MM.1S (cell line): ENCODE results near the gene FAM131C.

ENCODE experiments used
- EZH2phosphoT487 ChIP-seq: fragments of 300-600 bp; sonication (generic); IDR thresholded peaks from 2 replicates; pipeline ENCODE4 v1.6.1; 2018; ENCODE audit warnings: antibody characterized with exemption, low read length
- TF ChIP-seq, protein P1 (sequence below): fragments of 300-600 bp; sonication (generic); IDR thresholded peaks from 2 replicates; pipeline ENCODE4 v1.5.1; 2016; ENCODE audit warnings: antibody characterized with exemption, low read length, mixed read lengths

GRCh38 chr1:16017076-16017460 lies 56.4 kb downstream of the FAM131C start:
- TF ChIP-seq, protein P1, sequence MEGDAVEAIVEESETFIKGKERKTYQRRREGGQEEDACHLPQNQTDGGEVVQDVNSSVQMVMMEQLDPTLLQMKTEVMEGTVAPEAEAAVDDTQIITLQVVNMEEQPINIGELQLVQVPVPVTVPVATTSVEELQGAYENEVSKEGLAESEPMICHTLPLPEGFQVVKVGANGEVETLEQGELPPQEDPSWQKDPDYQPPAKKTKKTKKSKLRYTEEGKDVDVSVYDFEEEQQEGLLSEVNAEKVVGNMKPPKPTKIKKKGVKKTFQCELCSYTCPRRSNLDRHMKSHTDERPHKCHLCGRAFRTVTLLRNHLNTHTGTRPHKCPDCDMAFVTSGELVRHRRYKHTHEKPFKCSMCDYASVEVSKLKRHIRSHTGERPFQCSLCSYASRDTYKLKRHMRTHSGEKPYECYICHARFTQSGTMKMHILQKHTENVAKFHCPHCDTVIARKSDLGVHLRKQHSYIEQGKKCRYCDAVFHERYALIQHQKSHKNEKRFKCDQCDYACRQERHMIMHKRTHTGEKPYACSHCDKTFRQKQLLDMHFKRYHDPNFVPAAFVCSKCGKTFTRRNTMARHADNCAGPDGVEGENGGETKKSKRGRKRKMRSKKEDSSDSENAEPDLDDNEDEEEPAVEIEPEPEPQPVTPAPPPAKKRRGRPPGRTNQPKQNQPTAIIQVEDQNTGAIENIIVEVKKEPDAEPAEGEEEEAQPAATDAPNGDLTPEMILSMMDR = no peak
- TF ChIP-seq EZH2phosphoT487 = no peak
